ENCODE measurements around the gene TMEM150B.

Gene TMEM150B

DNA sequence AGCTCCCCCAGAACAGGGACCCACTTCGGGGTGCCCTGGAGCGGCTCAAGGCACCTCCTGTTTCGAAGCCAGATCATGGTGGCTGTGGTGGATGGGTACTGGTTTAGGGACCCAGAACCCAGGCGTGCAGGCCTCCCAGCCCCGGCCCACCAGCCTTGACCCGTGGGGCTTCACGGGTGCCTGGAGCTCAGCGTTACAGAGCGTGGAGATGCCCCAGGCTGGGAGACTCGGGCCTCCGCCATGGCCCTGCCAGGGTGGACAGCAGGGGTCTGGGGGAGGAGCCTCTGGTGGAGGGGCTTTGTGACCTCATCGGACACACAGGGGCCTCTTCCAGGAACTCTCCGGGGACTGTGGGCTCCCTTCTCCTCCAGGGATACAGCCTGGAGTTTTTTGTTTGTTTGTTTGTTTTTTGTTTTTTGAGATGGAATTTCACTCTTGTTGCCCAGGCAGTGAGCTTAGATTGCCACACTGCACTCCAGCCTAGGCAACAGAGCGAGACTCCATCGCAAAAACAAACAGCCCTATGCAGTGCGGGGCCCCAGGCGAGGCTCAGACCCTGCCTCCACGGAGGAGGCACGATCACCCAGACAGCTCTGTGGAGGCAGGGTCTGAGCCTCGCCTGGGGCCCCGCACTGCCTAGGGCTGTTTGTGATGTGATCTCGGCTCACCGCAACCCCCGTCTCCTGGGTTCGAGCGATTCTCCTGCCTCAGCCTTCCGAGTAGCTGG lies 38.0 kb upstream of the TMEM150B start, which contains the start of gene GARIN5B:
Gene GARIN5B, minus strand, starts transcription at position 271 of the 727 bp plus-strand sequence. Its CDS starts 194 bp downstream, at position 77.
- no peak for DNase-seq (ENCODE audit: low read depth in 1 of 2, low spot score in 1 of 2)
- in situ Hi-C loops (cut with HindIII; ENCODE audit: low pct_unique_long_range_greater_than_20kb, low sequenced_read_pairs) = no loop called here
- no peak for TF ChIP-seq JUND (IDR thresholded peaks at IDR 0.05; ENCODE audit: low read depth)

DNA sequence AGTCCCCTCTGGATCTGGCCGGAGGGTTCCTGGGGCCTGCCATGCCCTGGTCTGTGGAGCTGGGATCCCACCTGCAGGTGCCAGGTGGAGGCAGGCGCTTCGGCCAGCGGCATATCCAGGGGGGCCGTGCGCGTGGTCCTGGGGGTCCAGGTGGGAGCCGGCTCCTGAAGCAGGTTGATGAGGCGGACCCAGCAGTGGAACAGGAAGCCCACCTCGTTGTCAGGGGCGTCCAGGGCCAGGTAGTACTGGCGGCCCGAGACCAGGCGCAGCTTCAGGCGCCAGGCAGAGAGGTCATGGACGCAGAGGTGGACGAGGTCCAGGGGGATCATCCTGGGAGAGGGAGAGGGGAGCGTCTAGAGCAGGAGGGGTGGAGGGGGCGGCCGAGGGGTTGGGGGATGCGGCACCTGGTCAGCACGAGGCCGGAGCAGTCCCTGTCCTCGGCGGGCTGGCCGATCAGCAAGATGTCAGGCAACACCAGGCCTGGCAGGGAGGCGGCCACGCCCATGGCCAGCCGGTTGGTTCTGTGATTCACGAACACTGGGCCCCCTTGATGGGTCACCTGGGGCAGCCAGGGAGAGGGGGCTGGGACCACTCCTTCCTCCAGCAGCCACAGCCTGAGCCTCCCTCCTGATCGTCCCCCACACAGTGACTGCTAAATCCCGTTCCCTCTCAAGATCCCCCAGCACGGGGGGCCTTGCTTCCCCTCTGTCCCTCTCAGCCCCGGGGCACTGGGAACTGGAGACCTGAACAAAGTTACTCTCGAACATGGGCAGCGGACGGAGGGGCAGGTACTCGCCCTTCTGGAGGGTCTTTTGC lies 37.2 kb upstream of the TMEM150B start:
- no peak for TF ChIP-seq JUND (IDR thresholded peaks at IDR 0.05; ENCODE audit: low read depth)
- in situ Hi-C loops (cut with HindIII; ENCODE audit: low pct_unique_long_range_greater_than_20kb, low sequenced_read_pairs) = no loop called here
- DNase-seq (ENCODE audit: low read depth in 1 of 2, low spot score in 1 of 2) = no peak

DNA sequence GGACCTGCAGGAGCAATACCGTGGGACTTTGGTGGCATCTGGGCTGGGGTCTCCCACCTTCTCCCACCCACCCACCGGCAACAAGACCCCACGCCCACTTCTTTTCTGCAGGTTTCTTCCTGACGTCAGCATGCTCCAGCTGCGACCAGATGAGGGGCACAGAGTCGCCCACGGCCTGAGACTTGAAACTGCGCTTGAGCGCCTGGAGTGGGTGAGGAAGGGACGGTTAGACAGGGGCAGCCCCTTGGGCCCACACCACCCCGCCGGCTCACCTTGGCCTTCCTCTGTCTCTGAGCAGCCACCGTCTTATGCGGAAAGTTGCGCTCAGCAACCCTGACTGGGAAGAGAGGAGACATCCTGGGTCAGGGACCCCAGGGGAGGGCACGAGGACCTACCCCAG lies 35.8 kb upstream of the TMEM150B start:
- no peak for TF ChIP-seq JUND (IDR thresholded peaks at IDR 0.05; ENCODE audit: low read depth)
- in situ Hi-C loops (cut with HindIII; ENCODE audit: low pct_unique_long_range_greater_than_20kb, low sequenced_read_pairs) = no loop called here
- no peak for DNase-seq (ENCODE audit: low read depth in 1 of 2, low spot score in 1 of 2)

GRCh38 chr19:55358943-55359908 lies 34.1 kb upstream of the TMEM150B start:
- no peak for TF ChIP-seq JUND (IDR thresholded peaks at IDR 0.05; ENCODE audit: low read depth)
- in situ Hi-C loops (cut with HindIII; ENCODE audit: low pct_unique_long_range_greater_than_20kb, low sequenced_read_pairs) = no loop called here
- DNase-seq (ENCODE audit: low read depth in 1 of 2, low spot score in 1 of 2) = no peak

- in situ Hi-C loops (cut with HindIII; ENCODE audit: low pct_unique_long_range_greater_than_20kb, low sequenced_read_pairs) = no loop called here
Measured at GRCh38 chr19:55358493-55358892, 33.4 kb upstream of the TMEM150B start.

GRCh38 chr19:55355213-55355821 lies 30.2 kb upstream of the TMEM150B start:
- in situ Hi-C loops (cut with HindIII; ENCODE audit: low pct_unique_long_range_greater_than_20kb, low sequenced_read_pairs) = no loop called here
- TF ChIP-seq JUND (IDR thresholded peaks at IDR 0.05; ENCODE audit: low read depth) = no peak
- no peak for DNase-seq (ENCODE audit: low read depth in 1 of 2, low spot score in 1 of 2)

More at GRCh38 chr19:55358493-55358892, 33.4 kb upstream of the TMEM150B start:
- TF ChIP-seq JUND (IDR thresholded peaks at IDR 0.05; ENCODE audit: low read depth) = no peak
- no peak for DNase-seq (ENCODE audit: low read depth in 1 of 2, low spot score in 1 of 2)

GRCh38 chr19:55354698-55355212 lies 29.6 kb upstream of the TMEM150B start, which contains the start of gene COX6B2:
TSS of gene COX6B2 (minus strand) at chr19:55354719. CDS start at chr19:55354521, 198 bp downstream.
- in situ Hi-C loops (cut with HindIII; ENCODE audit: low pct_unique_long_range_greater_than_20kb, low sequenced_read_pairs) = no loop called here
- DNase-seq (ENCODE audit: low read depth in 1 of 2, low spot score in 1 of 2) = no peak
- no peak for TF ChIP-seq JUND (IDR thresholded peaks at IDR 0.05; ENCODE audit: low read depth)

DNA sequence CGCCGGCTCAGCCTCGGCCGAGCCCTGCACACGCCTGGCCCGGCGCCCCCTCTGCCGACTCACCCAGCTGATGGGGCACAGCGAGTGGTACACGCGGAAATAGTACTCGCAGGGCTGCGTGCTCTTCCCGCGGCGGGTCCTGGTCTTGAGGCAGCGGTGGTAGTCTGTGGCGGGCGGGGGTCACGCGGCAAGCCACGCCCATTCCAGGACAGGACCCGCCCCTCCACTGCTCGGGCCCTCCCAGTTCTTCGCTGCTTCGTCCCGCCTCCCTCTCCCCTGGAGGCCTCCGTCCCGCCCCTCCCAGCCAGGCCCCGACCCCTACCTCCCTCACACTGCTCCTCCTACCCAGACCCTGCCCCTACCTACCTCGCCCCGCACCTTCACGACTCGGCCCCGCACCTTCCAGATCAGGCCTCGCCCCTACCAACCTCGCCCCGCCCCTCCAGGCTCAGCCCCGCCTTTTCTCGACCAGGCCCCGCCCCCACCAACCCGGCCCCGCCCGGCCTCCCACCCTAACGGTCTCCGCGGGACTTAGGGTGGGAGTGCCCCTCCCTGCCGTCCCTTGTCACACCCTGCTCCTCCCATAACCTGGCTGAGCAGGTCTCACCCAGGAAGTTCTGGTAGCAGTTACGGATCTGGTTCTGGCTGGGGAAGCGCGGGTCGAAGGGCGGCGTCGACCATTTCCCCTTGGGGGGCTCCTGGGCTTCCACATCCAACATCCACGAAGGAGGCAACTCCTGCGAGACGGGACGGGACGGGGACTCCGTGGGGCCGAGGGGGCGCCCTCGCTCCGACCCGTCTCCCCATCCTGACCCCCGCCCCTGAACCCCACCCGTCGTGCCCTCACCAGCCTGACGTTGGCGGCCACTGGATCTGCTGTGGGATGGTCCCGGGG lies 28.9 kb upstream of the TMEM150B start:
- in situ Hi-C loops (cut with HindIII; ENCODE audit: low pct_unique_long_range_greater_than_20kb, low sequenced_read_pairs) = no loop called here
- TF ChIP-seq JUND (IDR thresholded peaks at IDR 0.05; ENCODE audit: low read depth) = no peak
- peak; percentile 65 to 88 for DNase-seq (ENCODE audit: low read depth in 1 of 2, low spot score in 1 of 2)

DNA sequence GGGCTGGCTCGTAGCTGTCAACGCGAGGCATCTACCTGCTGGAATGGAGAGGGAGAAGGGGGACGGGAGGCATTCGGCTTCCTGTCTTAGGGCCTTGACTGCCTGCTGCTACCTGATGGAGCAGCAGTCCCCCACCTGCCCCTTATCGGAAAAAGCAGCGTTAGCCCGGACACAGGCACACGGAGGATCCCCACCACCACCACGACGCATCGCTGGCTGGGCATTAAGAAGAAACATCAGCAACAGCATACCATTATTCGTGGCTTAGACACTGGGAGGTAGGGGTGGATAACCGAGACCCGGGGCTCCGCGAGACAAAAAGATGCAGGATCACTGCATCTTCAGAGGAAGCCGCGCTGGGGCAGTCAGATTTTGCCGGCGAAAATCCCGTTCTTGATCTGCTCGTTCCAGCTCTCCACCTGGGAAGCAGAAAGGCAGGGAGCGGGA lies 28.2 kb upstream of the TMEM150B start:
- TF ChIP-seq JUND (IDR thresholded peaks at IDR 0.05; ENCODE audit: low read depth) = no peak
- no peak for DNase-seq (ENCODE audit: low read depth in 1 of 2, low spot score in 1 of 2)
- in situ Hi-C loops (cut with HindIII; ENCODE audit: low pct_unique_long_range_greater_than_20kb, low sequenced_read_pairs) = no loop called here

DNA sequence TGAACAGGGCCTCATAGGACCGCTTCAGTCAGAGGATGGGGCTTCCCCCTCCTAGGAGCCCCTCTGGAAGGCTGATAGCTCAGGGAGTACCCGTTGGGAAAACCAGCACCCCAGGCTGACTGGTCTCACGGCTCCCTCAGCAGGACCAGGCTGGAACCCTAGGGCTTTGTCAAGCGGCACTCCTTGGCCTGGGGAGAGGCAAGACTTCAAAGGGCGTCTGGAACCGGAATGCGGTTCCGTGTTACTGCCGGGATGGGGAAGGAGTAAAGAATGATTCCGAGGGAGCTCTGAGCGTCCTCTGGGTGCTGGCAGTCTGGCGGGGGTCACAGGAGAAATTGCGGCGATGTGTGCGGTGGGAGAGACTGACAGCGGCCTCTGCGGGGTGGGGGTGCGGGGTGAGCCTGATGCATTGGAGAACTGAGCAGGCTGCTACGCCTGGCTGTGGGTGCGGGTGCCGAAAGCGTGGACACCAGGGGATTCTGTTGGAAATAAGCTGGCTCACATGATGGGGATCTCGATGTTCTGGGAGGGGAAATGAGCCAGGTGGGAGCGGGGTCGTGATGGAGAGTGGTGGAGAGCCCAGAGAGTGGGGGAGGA lies 27.5 kb upstream of the TMEM150B start:
- TF ChIP-seq JUND (IDR thresholded peaks at IDR 0.05; ENCODE audit: low read depth) = no peak
- no peak for DNase-seq (ENCODE audit: low read depth in 1 of 2, low spot score in 1 of 2)
- in situ Hi-C loops (cut with HindIII; ENCODE audit: low pct_unique_long_range_greater_than_20kb, low sequenced_read_pairs) = no loop called here
